Caco-2 (cell line): ENCODE data around the gene LRRC41. TPM values are rescaled to one million over a fixed set of nuclear protein-coding genes. Genes with fewer than 3 reads are reported as not detected.
"Not testable (repeated sequence)": the region's sequence is repeated elsewhere in the genome, so short reads cannot be mapped to it uniquely, and the experiment has no call there.

Source experiments
- BruUV-seq: library from RNA; stranded (reverse); fragments of 400-500 nt; replicated peaks from 2 replicates; lab custom pipeline; 2021; lab: Mats Ljungman, UMichigan
- CTCF ChIA-PET: fragments of 300-600 bp; sonication (Branson Sonifier 250); formaldehyde crosslinking; loops from one replicate; lab custom pipeline; 2022; ENCODE audit warnings: antibody characterized with exemption; lab: Charles Lee
- POLR2A ChIA-PET: fragments of 300-600 bp; sonication (Branson Sonifier 250); formaldehyde crosslinking; loops from one replicate; lab custom pipeline; 2022; ENCODE audit warnings: antibody characterized with exemption; lab: Charles Lee
- DNase-seq, 2 experiments: peaks; one replicate each; pipeline versions ENCODE4 v3.0.0 to v3.0.0-alpha.2; 2020 to 2022
- H3K27me3 ChIP-seq: replicated peaks from 2 replicates; pipeline ENCODE4 v1.6.0; 2011; ENCODE audit warnings: low read length; ENCODE audit not compliant: control insufficient read depth, insufficient read depth
- H3K36me3 ChIP-seq: 2 replicates; pipeline ENCODE4 v1.5.1; 2011; ENCODE audit warnings: low read length; ENCODE audit not compliant: control insufficient read depth, insufficient read depth
- H3K4me1 ChIP-seq: fragments of 250-450 bp; sonication (Bioruptor Pico); 2 replicates; pipeline ENCODE4 v1.5.1; 2020; ENCODE audit warnings: mild to moderate bottlenecking
- H3K4me3 ChIP-seq: 2 replicates; pipeline ENCODE4 v1.5.1; 2011; ENCODE audit warnings: low read depth, mild to moderate bottlenecking, control low read depth, low read length
- H3K9me3 ChIP-seq: fragments of 250-450 bp; sonication (Bioruptor Pico); 2 replicates; pipeline ENCODE4 v1.5.1; 2020; ENCODE audit warnings: mild to moderate bottlenecking, moderate library complexity
- H3K27ac Mint-ChIP-seq: one replicate; pipeline ENCODE4 v1.8.0; 2022; ENCODE audit warnings: mixed read lengths; ENCODE audit not compliant: unreplicated experiment
- H3K27me3 Mint-ChIP-seq: one replicate; pipeline ENCODE4 v1.8.0; 2022; ENCODE audit warnings: mixed read lengths; ENCODE audit not compliant: insufficient read depth, unreplicated experiment
- H3K36me3 Mint-ChIP-seq: one replicate; pipeline ENCODE4 v1.8.0; 2022; ENCODE audit warnings: mild to moderate bottlenecking, mixed read lengths; ENCODE audit not compliant: insufficient read depth, unreplicated experiment
- H3K4me1 Mint-ChIP-seq: one replicate; pipeline ENCODE4 v1.8.0; 2022; ENCODE audit warnings: low read depth, mixed read lengths; ENCODE audit not compliant: unreplicated experiment
- H3K4me3 Mint-ChIP-seq: one replicate; pipeline ENCODE4 v1.8.0; 2022; ENCODE audit warnings: mild to moderate bottlenecking, moderate library complexity, mixed read lengths; ENCODE audit not compliant: unreplicated experiment
- H3K9me3 Mint-ChIP-seq: one replicate; pipeline ENCODE4 v1.8.0; 2022; ENCODE audit warnings: mixed read lengths; ENCODE audit not compliant: unreplicated experiment
- CTCF ChIP-seq, 2 experiments: fragments of 200-600 bp in 1 of 2; IDR thresholded peaks; 1 replicate in 1 of 2; 2 replicates in 1 of 2; pipeline versions ENCODE4 v1.5.1 to v1.8.0; 2011 to 2022; ENCODE audit warnings: antibody characterized with exemption in 1 of 2, control low read depth in 1 of 2, inconsistent platforms in 1 of 2, low read depth in 1 of 2, low read length in 1 of 2, mild to moderate bottlenecking in 1 of 2, moderate library complexity in 1 of 2; ENCODE audit not compliant: insufficient read depth in 1 of 2, severe bottlenecking in 1 of 2, unreplicated experiment in 1 of 2
- intact Hi-C: fragments of 100-400 bp; cut with micrococcal nuclease; formaldehyde crosslinking; loops from one replicate; pipeline ENCODE4 v1.10.0; 2022; ENCODE audit not compliant: unreplicated experiment
- total RNA-seq: library from RNA; stranded (reverse); gene quantifications from 2 replicates; pipeline ENCODE4 v1.2.3, GENCODE V29; 2022

The LRRC41 gene
- total RNA-seq, 1 experiment from 2014 or later = 41.7 TPM

- Mint-ChIP-seq H3K27me3 (no peaks in the 10 kb centered on the region), H3K36me3 (peaks cover 4% of the 10 kb centered on the region), H3K9me3 (no peaks in the 10 kb centered on the region), H3K4me3 (no peak overlapping the region), H3K4me1 (no peaks in the 10 kb centered on the region), H3K27ac (no peak overlapping the region)
- H3K9me3 ChIP-seq = no peaks in the 10 kb centered on the region
- no peaks in the 10 kb centered on the region for H3K36me3 ChIP-seq
- TF ChIP-seq CTCF (IDR thresholded peaks at IDR 0.05; ENCODE audit: insufficient read depth in 1 of 2, low read depth in 1 of 2, low read length in 1 of 2, severe bottlenecking in 1 of 2, unreplicated experiment in 1 of 2) = no peak
- CTCF ChIA-PET = no interaction called here
- intact Hi-C loops = no loop called here
- POLR2A ChIA-PET = no interaction called here
- no TSS peak for BruUV-seq
- H3K4me3 ChIP-seq = no peak overlapping the region
- no peak for DNase-seq
- no peaks in the 10 kb centered on the region for H3K4me1 ChIP-seq
- H3K27me3 ChIP-seq = no peaks in the 10 kb centered on the region
Observed at GRCh38 chr1:46236882-46237281, 66.5 kb downstream of the LRRC41 start.

GRCh38 chr1:46231231-46231630 is 72.2 kb downstream of the LRRC41 start:
- H3K36me3 Mint-ChIP-seq, H3K9me3 Mint-ChIP-seq, H3K27ac Mint-ChIP-seq, H3K4me3 Mint-ChIP-seq, H3K9me3 ChIP-seq, H3K27me3 ChIP-seq, DNase-seq, H3K4me1 ChIP-seq, H3K4me3 ChIP-seq, BruUV-seq, intact Hi-C loops, H3K36me3 ChIP-seq, POLR2A ChIA-PET, H3K4me1 Mint-ChIP-seq, H3K27me3 Mint-ChIP-seq: not testable (repeated sequence)
- CTCF ChIA-PET = interaction anchor here (1.4 kb wide), 1 partner anchor 8 kb away, joined by 3 read pairs; no protein-coding TSS in a partner anchor

Other genes with a start within 250 kb of the LRRC41 start
- gene PIK3R3, start 171.0 kb downstream of the LRRC41 start, total RNA-seq = 2.2 and 3.6 TPM in 2 replicates
- 0.34 and 0.44 TPM in 2 replicates for gene TSPAN1, start 128.5 kb downstream of the LRRC41 start, total RNA-seq
- not detected in 2 replicates for gene P3R3URF, start 127.1 kb downstream of the LRRC41 start, total RNA-seq
- 34.9 TPM in 2 replicates for gene POMGNT1, start 105.2 kb downstream of the LRRC41 start, total RNA-seq
- gene LURAP1, start 100.3 kb downstream of the LRRC41 start, total RNA-seq = not detected in 2 replicates
- gene RAD54L, start 55.9 kb downstream of the LRRC41 start, total RNA-seq = 29.1 and 30.6 TPM in 2 replicates
- 277 and 320 TPM in 2 replicates for gene UQCRH, start 82 bp upstream of the LRRC41 start, total RNA-seq
- 21.4 and 21.8 TPM in 2 replicates for gene NSUN4, start 37.2 kb upstream of the LRRC41 start, total RNA-seq
- gene FAAH, start 90.7 kb upstream of the LRRC41 start, total RNA-seq = 29.1 and 30.9 TPM in 2 replicates
- 0.16 TPM in 1 of 2 replicates, not detected in the other for gene DMBX1, start 186.2 kb upstream of the LRRC41 start, total RNA-seq
- not detected in 2 replicates for gene KNCN, start 248.0 kb upstream of the LRRC41 start, total RNA-seq